ENCODE data around the gene MMP13.

DNA sequence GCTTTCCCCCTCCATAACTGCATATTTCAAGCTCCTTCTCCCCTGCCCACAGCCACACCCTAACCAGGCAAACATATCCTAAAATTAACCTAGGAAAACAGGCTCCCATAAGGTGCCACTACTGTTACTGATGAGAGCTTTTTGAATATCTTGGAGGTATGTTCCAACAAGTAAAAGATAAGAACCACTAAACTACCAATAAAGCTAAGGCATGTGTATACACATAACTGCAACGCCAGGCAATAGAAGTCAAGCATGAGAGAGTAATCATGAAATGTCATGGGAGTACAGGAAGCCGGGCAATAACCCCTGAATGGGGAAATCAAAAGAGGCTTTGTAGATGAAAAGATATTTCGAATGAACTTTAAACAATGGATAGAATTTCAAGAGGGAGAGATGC is 9.3 kb downstream of the MMP13 start:
- no peak for TF ChIP-seq GATA2 (IDR thresholded peaks at IDR 0.05; ENCODE audit: low read depth, low read length)
- no peak for TF ChIP-seq GATA3 (IDR thresholded peaks at IDR 0.05; ENCODE audit: low read depth, low read length)

Measured in SH-SY5Y (cell line).